NT2/D1 (cell line): ENCODE results near the gene EPB42.

Experiments used
- DNase-seq: peaks from one replicate; pipeline ENCODE4 v3.0.0-alpha.2; 2011; ENCODE audit warnings: low read depth, low spot score
- H3K27me3 ChIP-seq: 2 replicates; pipeline ENCODE4 v1.6.0; 2011; ENCODE audit warnings: mild to moderate bottlenecking; ENCODE audit not compliant: insufficient read length, insufficient read depth
- H3K36me3 ChIP-seq: 2 replicates; pipeline ENCODE4 v1.6.1; 2011; ENCODE audit warnings: mild to moderate bottlenecking, low read length, mixed read lengths; ENCODE audit not compliant: insufficient read depth, insufficient read length
- H3K4me1 ChIP-seq: 2 replicates; pipeline ENCODE4 v1.5.1; 2011; ENCODE audit not compliant: insufficient read depth, insufficient read length
- H3K4me3 ChIP-seq: 2 replicates; pipeline ENCODE4 v1.5.1; 2011; ENCODE audit warnings: low read depth; ENCODE audit not compliant: insufficient read length
- H3K9ac ChIP-seq: 2 replicates; pipeline ENCODE4 v1.6.0; 2011; ENCODE audit warnings: low read depth; ENCODE audit not compliant: insufficient read length
- H3K9me3 ChIP-seq: 2 replicates; pipeline ENCODE4 v1.5.1; 2011; ENCODE audit warnings: mild to moderate bottlenecking, low read length; ENCODE audit not compliant: insufficient read depth
- SUZ12 ChIP-seq: IDR thresholded peaks from 2 replicates; pipeline ENCODE4 v1.6.1; 2011; ENCODE audit not compliant: insufficient read length, insufficient read depth; ENCODE audit errors: extremely low read depth
- YY1 ChIP-seq: IDR thresholded peaks from 2 replicates; pipeline ENCODE4 v1.6.1; 2011; ENCODE audit not compliant: insufficient read length, insufficient read depth
- ZNF274 ChIP-seq: IDR thresholded peaks from 2 replicates; pipeline ENCODE4 v1.6.1; 2011; ENCODE audit warnings: mild to moderate bottlenecking, low read depth, low read length

The EPB42 gene

GRCh38 chr15:43190178-43190577 is 30.6 kb downstream of the EPB42 start:
- no peak for DNase-seq
- H3K9ac ChIP-seq: no peak overlapping the region
- TF ChIP-seq YY1 (no peak), SUZ12 (no peak), ZNF274 (no peak)
- no peaks in the 10 kb centered on the region for H3K4me1 ChIP-seq
- H3K9me3 ChIP-seq: no peaks in the 10 kb centered on the region
- H3K36me3 ChIP-seq: peaks cover 47% of the 10 kb centered on the region
- H3K4me3 ChIP-seq: no peak overlapping the region
- no peaks in the 10 kb centered on the region for H3K27me3 ChIP-seq

GRCh38 chr15:43189296-43189695 is 31.5 kb downstream of the EPB42 start:
- H3K9ac ChIP-seq: no peak overlapping the region
- TF ChIP-seq ZNF274 (no peak), SUZ12 (no peak), YY1 (no peak)
- no peaks in the 10 kb centered on the region for H3K27me3 ChIP-seq
- no peak for DNase-seq
- peaks cover 47% of the 10 kb centered on the region for H3K36me3 ChIP-seq
- H3K9me3 ChIP-seq: no peaks in the 10 kb centered on the region
- H3K4me1 ChIP-seq: peaks cover 6% of the 10 kb centered on the region
- H3K4me3 ChIP-seq: no peak overlapping the region

- Histone ChIP-seq H3K9me3 (no peaks in the 10 kb centered on the region), H3K36me3 (peaks cover 42% of the 10 kb centered on the region), H3K4me3 (no peak overlapping the region), H3K27me3 (no peaks in the 10 kb centered on the region), H3K9ac (no peak overlapping the region), H3K4me1 (peaks cover 6% of the 10 kb centered on the region)
- DNase-seq: no peak
- TF ChIP-seq YY1 (no peak), ZNF274 (no peak), SUZ12 (no peak)
Observed at GRCh38 chr15:43187544-43188155, 33.2 kb downstream of the EPB42 start.

GRCh38 chr15:43186003-43186353 is 34.8 kb downstream of the EPB42 start:
- H3K36me3 ChIP-seq: peaks cover 26% of the 10 kb centered on the region
- H3K9me3 ChIP-seq: no peaks in the 10 kb centered on the region
- H3K4me3 ChIP-seq: peak overlapping the region; percentile 80
- peak overlapping the region; percentile 75 for H3K9ac ChIP-seq
- DNase-seq: no peak
- TF ChIP-seq ZNF274 (no peak), SUZ12 (no peak), YY1 (no peak)
- peaks cover 6% of the 10 kb centered on the region for H3K4me1 ChIP-seq
- H3K27me3 ChIP-seq: no peaks in the 10 kb centered on the region

- DNase-seq: peak; percentile 88
- H3K9ac ChIP-seq: peak within 1 kb of the TSS; percentile 75
- H3K4me3 ChIP-seq: peak within 1 kb of the TSS; percentile 80
- TF ChIP-seq YY1: no peak
- no peak for TF ChIP-seq SUZ12
- TF ChIP-seq ZNF274: no peak
- H3K9me3 ChIP-seq: no peaks in the 10 kb centered on the region
- no peaks in the 10 kb centered on the region for H3K27me3 ChIP-seq
- peaks cover 20% of the 10 kb centered on the region for H3K36me3 ChIP-seq
- peaks cover 6% of the 10 kb centered on the region for H3K4me1 ChIP-seq
Observed at GRCh38 chr15:43185157-43186002, 35.4 kb downstream of the EPB42 start, which contains the start of gene CCNDBP1. TSS of gene CCNDBP1 (plus strand) at chr15:43185403. CDS start at chr15:43185499, 96 bp downstream.

- Histone ChIP-seq H3K4me1 (peaks cover 6% of the 10 kb centered on the region), H3K4me3 (peak overlapping the region; percentile 11), H3K9me3 (no peaks in the 10 kb centered on the region), H3K36me3 (peaks cover 12% of the 10 kb centered on the region), H3K9ac (peak overlapping the region; percentile 21), H3K27me3 (no peaks in the 10 kb centered on the region)
- DNase-seq: no peak
- no peak for TF ChIP-seq YY1
- TF ChIP-seq ZNF274: no peak
- TF ChIP-seq SUZ12: no peak
Observed at GRCh38 chr15:43184407-43185124, 36.3 kb downstream of the EPB42 start.
